HCT116 (cell line): ENCODE data around the gene CALR. TPM values are rescaled to one million over a fixed set of nuclear protein-coding genes. Genes with fewer than 3 reads are reported as not detected.

ENCODE experiments used
- ATAC-seq: fragments of 200-7000 bp; cut with Tn5 transposase; 2 replicates; pipeline ENCODE4 v1.9.1; 2020; ENCODE audit warnings: mild to moderate bottlenecking, moderate library complexity
- BruUV-seq: library from RNA; stranded (reverse); fragments of 400-500 nt; replicated peaks from 2 replicates; lab custom pipeline; 2021; lab: Mats Ljungman, UMichigan
- CTCF ChIA-PET: fragments of 300-600 bp; sonication (Branson Sonifier 250); formaldehyde crosslinking; loops from one replicate; lab custom pipeline; 2021; ENCODE audit warnings: antibody characterized with exemption; lab: Charles Lee
- POLR2A ChIA-PET: fragments of 300-600, 350-600 bp; sonication (Branson Sonifier 250); formaldehyde crosslinking; loops from one replicate; lab custom pipeline; 2021; ENCODE audit warnings: antibody characterized with exemption; lab: Charles Lee
- RAD21 ChIA-PET, 2 experiments: fragments of 300-600 bp; sonication (Branson Sonifier 250); formaldehyde crosslinking; loops; one replicate each; lab custom pipeline; 2023; ENCODE audit warnings: low total read pairs in 2 of 2; ENCODE audit not compliant: uncharacterized antibody in 2 of 2, unreplicated experiment in 2 of 2, low non-redundant PET in 1 of 2; lab: Charles Lee
- DNase-seq: peaks from one replicate; pipeline ENCODE4 v3.0.0-alpha.2; 2010; ENCODE audit warnings: low read depth, low spot score
- H2AFZ ChIP-seq: fragments of 200-600 bp; shearing (Covaris generic), sonication (generic); 2 replicates; pipeline ENCODE4 v1.6.1; 2017; ENCODE audit warnings: low read depth, mixed run types, mixed read lengths, antibody characterized with exemption, low read length; ENCODE audit not compliant: poor library complexity, severe bottlenecking
- H3K27ac ChIP-seq: 2 replicates; pipeline ENCODE4 v1.5.1; 2012; ENCODE audit warnings: low read depth, low read length
- H3K27me3 ChIP-seq: fragments of 200-600 bp; sonication (generic); 2 replicates; pipeline ENCODE4 v1.6.1; 2016; ENCODE audit warnings: mixed run types, low read length, mixed read lengths; ENCODE audit not compliant: insufficient read depth
- H3K36me3 ChIP-seq, 2 experiments: fragments of 200-500 bp in 1 of 2; fragments of 200-600 bp in 1 of 2; sonication (Bioruptor generic) in 1 of 2; sonication (generic) in 1 of 2; 2 replicates each; pipeline versions ENCODE4 v1.5.1 to v1.6.1; 2014 to 2016; ENCODE audit warnings: low read length in 2 of 2, inconsistent platforms in 1 of 2, mixed read lengths in 1 of 2, mixed run types in 1 of 2; ENCODE audit not compliant: insufficient read depth in 2 of 2, control insufficient read depth in 1 of 2
- H3K4me1 ChIP-seq, 2 experiments: fragments of 200-600 bp in 1 of 2; sonication (generic) in 1 of 2; 2 replicates each; pipeline versions ENCODE4 v1.5.1 to v1.6.1; 2012 to 2017; ENCODE audit warnings: low read length in 2 of 2, inconsistent platforms in 1 of 2, mild to moderate bottlenecking in 1 of 2, mixed read lengths in 1 of 2, mixed run types in 1 of 2, moderate library complexity in 1 of 2; ENCODE audit not compliant: insufficient read depth in 2 of 2, control insufficient read depth in 1 of 2
- H3K4me2 ChIP-seq: fragments of 200-600 bp; sonication (generic); 2 replicates; pipeline ENCODE4 v1.6.1; 2017; ENCODE audit warnings: mixed run types, low read length, mixed read lengths
- H3K4me3 ChIP-seq, 2 experiments: fragments of 200-600 bp in 1 of 2; sonication (generic) in 1 of 2; replicated peaks in 1 of 2; 2 replicates each; pipeline ENCODE4 v1.5.1; 2011 to 2016; ENCODE audit warnings: low read length in 2 of 2, control low read depth in 1 of 2, low read depth in 1 of 2, mild to moderate bottlenecking in 1 of 2, mixed read lengths in 1 of 2, mixed run types in 1 of 2
- H3K79me2 ChIP-seq: fragments of 200-600 bp; sonication (generic); 2 replicates; pipeline ENCODE4 v1.6.1; 2017; ENCODE audit warnings: mild to moderate bottlenecking, mixed run types, low read length, moderate library complexity, mixed read lengths; ENCODE audit not compliant: insufficient read depth
- H3K9ac ChIP-seq: fragments of 200-600 bp; sonication (generic); 2 replicates; pipeline ENCODE4 v1.6.1; 2016; ENCODE audit warnings: low read length, mixed read lengths
- H3K9me2 ChIP-seq: fragments of 200-600 bp; sonication (generic), shearing (Covaris generic); 2 replicates; pipeline ENCODE4 v1.6.1; 2017; ENCODE audit warnings: mixed run types, mild to moderate bottlenecking, moderate library complexity; ENCODE audit not compliant: insufficient read depth
- H3K9me3 ChIP-seq, 2 experiments: fragments of 200-500 bp in 1 of 2; fragments of 200-600 bp in 1 of 2; sonication (Bioruptor generic) in 1 of 2; sonication (generic) in 1 of 2; 2 replicates each; pipeline ENCODE4 v1.6.1; 2014 to 2017; ENCODE audit warnings: low read length in 2 of 2, mixed read lengths in 2 of 2, inconsistent platforms in 1 of 2, low read depth in 1 of 2, mild to moderate bottlenecking in 1 of 2, mixed run types in 1 of 2, moderate library complexity in 1 of 2; ENCODE audit not compliant: control insufficient read depth in 1 of 2, insufficient read depth in 1 of 2
- H4K20me1 ChIP-seq: fragments of 200-600 bp; sonication (generic), shearing (Covaris generic); 2 replicates; pipeline ENCODE4 v1.6.1; 2017; ENCODE audit warnings: mixed run types, mild to moderate bottlenecking, moderate library complexity; ENCODE audit not compliant: insufficient read depth
- ATF3 ChIP-seq: IDR thresholded peaks from 2 replicates; pipeline ENCODE4 v1.6.1; 2012
- CBX3 ChIP-seq: IDR thresholded peaks from 2 replicates; pipeline ENCODE4 v1.6.1; 2012; ENCODE audit warnings: low read depth
- CEBPB ChIP-seq: IDR thresholded peaks from 2 replicates; pipeline ENCODE4 v1.6.1; 2012; ENCODE audit warnings: low read depth
- EGR1 ChIP-seq: IDR thresholded peaks from 2 replicates; pipeline ENCODE4 v1.6.1; 2012; ENCODE audit warnings: low read depth
- EZH2phosphoT487 ChIP-seq: fragments of 200-600 bp; IDR thresholded peaks from 2 replicates; pipeline ENCODE4 v1.6.1; 2018; ENCODE audit warnings: antibody characterized with exemption, borderline replicate concordance
- FOSL1 ChIP-seq: IDR thresholded peaks from 2 replicates; pipeline ENCODE4 v1.6.1; 2012; ENCODE audit warnings: low read depth
- JUND ChIP-seq: IDR thresholded peaks from 2 replicates; pipeline ENCODE4 v1.6.1; 2012
- POLR2A ChIP-seq: IDR thresholded peaks from 2 replicates; pipeline ENCODE4 v1.7.0; 2011; ENCODE audit warnings: borderline replicate concordance; ENCODE audit not compliant: insufficient read depth, insufficient read length; ENCODE audit errors: extremely low read depth
- RAD21 ChIP-seq: IDR thresholded peaks from 2 replicates; pipeline ENCODE4 v1.6.1; 2012; ENCODE audit warnings: low read depth, mild to moderate bottlenecking
- REST ChIP-seq: IDR thresholded peaks from 2 replicates; pipeline ENCODE4 v1.6.1; 2012; ENCODE audit warnings: low read depth
- SP1 ChIP-seq: IDR thresholded peaks from 2 replicates; pipeline ENCODE4 v1.6.1; 2012; ENCODE audit warnings: low read depth
- SRF ChIP-seq: IDR thresholded peaks from 2 replicates; pipeline ENCODE4 v1.6.1; 2012; ENCODE audit warnings: low read depth
- YY1 ChIP-seq: IDR thresholded peaks from 2 replicates; pipeline ENCODE4 v1.6.1; 2011; ENCODE audit warnings: low read length, low read depth, moderate library complexity, mild to moderate bottlenecking; ENCODE audit not compliant: insufficient replicate concordance; ENCODE audit errors: extremely low read depth
- ZBTB33 ChIP-seq: IDR thresholded peaks from 2 replicates; pipeline ENCODE4 v1.6.1; 2011; ENCODE audit warnings: mild to moderate bottlenecking, low read length, moderate library complexity; ENCODE audit not compliant: insufficient replicate concordance; ENCODE audit errors: extremely low read depth
- intact Hi-C: fragments of 100-400 bp; cut with micrococcal nuclease; formaldehyde crosslinking; loops from 2 replicates; pipeline ENCODE4 v1.10.0; 2022
- total RNA-seq: library from RNA; stranded (reverse); gene quantifications from one replicate; pipeline ENCODE4 v1.2.1, GENCODE V29; 2021; ENCODE audit not compliant: unreplicated experiment

CALR gene
- total RNA-seq, 1 experiment from 2014 or later = 739 TPM

- no peak overlapping the region for H2AFZ ChIP-seq
- no peak overlapping the region; the same call in 1 of the 2 replicates for H3K27ac ChIP-seq
- CTCF ChIA-PET = interaction anchor here (0.7 to 2.3 kb wide), 7 partner anchors 44 to 350 kb away, joined by 3 to 23 read pairs (median 5); no protein-coding TSS in a partner anchor
- BruUV-seq = no TSS peak
- no peaks in the 10 kb centered on the region for H3K9me3 ChIP-seq
- intact Hi-C loops = no loop called here
- TF ChIP-seq ZBTB33 (no peak), JUND (no peak), SRF (no peak), CEBPB (no peak), CBX3 (no peak), RAD21 (no peak), EZH2phosphoT487 (no peak), SP1 (no peak), ATF3 (no peak), YY1 (no peak), EGR1 (no peak), POLR2A (no peak), FOSL1 (no peak), REST (no peak)
- no peaks in the 10 kb centered on the region for H3K79me2 ChIP-seq
- no peaks in the 10 kb centered on the region for H3K27me3 ChIP-seq
- H3K4me2 ChIP-seq = peak overlapping the region; percentile 64
- no peaks in the 10 kb centered on the region for H4K20me1 ChIP-seq
- RAD21 ChIA-PET = interaction anchor here (0.8 to 1.6 kb wide), 7 partner anchors 19 to 109 kb away, joined by 3 to 10 read pairs (median 3); no protein-coding TSS in a partner anchor
- ATAC-seq (no peak; the same call in 1 of the 2 replicates), DNase-seq (no peak)
- H3K9me2 ChIP-seq = no peaks in the 10 kb centered on the region
- H3K36me3 ChIP-seq = no peaks in the 10 kb centered on the region
- H3K4me1 ChIP-seq = peaks cover 21 to 28% of the 10 kb centered on the region in 2 experiments; a peak in 3 of 4 replicates
- peak overlapping the region; percentile 26; the same call in 1 of the 2 replicates for H3K9ac ChIP-seq
- POLR2A ChIA-PET = interaction anchor here (0.6 to 1.4 kb wide), 5 partner anchors 19 to 888 kb away, joined by 3 to 6 read pairs (median 3); no protein-coding TSS in a partner anchor
- peak overlapping the region in 1 of 2 experiments; percentile 4; a peak in 1 of 4 replicates for H3K4me3 ChIP-seq
These were observed 46.3 kb downstream of the CALR start for GRCh38 chr19:12984683-12985048.
